Epithelial cell of prostate (primary cell): Measurements from ENCODE around the gene RNASET2.
"Not testable (repeated sequence)": the region's sequence is repeated elsewhere in the genome, so short reads cannot be mapped to it uniquely, and the experiment has no call there.

Experiments used
- DNase-seq: peaks from one replicate; pipeline ENCODE4 v3.0.0-alpha.2; 2011; ENCODE audit warnings: low read depth, low spot score
- H3K27ac ChIP-seq: fragments of 450-650 bp; 2 replicates; pipeline ENCODE4 v1.5.1; 2017; ENCODE audit warnings: mild to moderate bottlenecking

The RNASET2 gene

DNA sequence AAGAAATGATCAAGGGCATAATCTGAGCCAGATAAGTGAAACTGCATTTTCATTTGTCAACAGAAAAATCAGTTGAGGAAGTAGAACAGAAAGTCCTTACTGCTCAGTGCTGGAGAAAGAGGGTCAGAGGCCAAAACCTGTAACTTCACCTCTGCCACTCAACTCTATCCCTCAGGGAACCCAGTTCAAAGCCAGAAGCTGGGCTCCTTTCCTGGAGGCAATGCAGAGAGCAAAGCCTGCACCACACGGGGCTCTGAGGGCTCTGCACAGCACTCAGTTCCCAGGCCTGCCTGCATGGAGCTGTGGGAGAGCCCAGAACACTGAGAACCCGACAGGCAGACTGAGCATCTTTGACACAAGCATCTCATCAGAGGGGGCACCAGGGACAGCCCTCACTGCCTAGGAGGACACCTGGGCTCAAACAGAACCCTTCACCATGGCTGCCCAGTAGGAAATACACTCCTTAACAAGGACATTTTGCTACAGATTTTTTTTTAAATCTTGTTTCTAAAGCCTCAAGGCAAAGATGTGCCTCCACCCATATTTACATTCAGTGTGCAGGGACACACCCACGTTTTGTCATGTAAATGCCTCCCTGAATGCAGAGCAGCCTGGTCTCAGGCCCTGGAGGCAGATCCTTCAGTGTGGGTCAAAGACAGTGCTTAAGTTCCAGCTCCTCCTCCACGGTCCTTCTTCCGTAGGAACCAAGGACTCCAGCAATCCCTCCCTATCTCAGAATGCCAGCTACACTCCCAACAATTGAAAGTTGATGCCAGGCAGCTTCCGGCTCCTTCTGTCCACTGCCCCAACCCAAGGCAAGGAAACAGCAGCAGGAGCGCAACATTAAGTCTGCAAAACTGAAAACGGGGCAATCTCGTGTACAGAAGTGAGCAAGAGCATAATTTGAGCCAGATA, 6.6 kb downstream of the RNASET2 start:
- peak; percentile 20 for DNase-seq
- H3K27ac ChIP-seq = no peak overlapping the region

GRCh38 chr6:166948724-166949123, 7.6 kb downstream of the RNASET2 start:
- not testable (repeated sequence) for H3K27ac ChIP-seq, DNase-seq

- no peak for DNase-seq
- no peak overlapping the region for H3K27ac ChIP-seq
These were observed 9.1 kb downstream of the RNASET2 start for GRCh38 chr6:166947251-166947650.

- DNase-seq = no peak
- no peak overlapping the region for H3K27ac ChIP-seq
These were observed 10.2 kb downstream of the RNASET2 start for GRCh38 chr6:166946125-166946524.

GRCh38 chr6:166944666-166945256, 11.6 kb downstream of the RNASET2 start:
- no peak for DNase-seq
- H3K27ac ChIP-seq = no peak overlapping the region

DNA sequence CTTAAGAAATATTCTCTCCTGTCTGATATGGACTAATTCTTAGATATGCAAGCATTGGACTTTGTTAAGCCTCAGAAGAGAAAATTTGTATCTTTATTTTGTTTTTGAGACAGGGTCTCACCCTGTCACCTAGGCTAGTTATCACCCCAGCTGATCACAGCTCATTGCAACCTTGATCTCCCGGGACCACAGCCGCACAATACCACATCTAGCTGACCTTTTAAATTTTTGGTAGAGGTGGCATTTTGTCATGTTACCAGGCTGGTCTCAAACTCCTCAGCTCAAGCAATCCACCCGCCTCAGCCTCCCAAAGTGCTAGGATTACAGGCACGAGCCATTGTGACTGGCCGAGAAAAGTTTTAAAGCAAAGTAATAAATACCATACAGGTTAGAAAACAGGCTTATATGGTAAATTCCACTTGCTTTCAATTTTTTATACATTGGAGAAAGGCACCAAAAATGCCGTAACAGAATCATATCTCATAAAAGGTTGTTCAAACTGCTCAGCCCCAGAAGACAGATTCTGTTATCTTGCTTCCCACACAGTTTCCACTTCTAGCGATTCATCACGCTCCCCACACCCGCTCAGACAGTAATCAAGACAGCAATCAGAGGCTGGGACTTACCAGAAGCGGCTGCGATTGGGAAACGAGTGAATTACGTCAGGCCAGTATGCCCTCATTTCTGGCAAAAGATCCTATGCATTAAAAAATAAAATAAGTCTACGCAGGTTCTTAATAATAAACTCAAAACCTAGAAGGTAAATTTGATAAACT, 13.8 kb downstream of the RNASET2 start:
- no peak overlapping the region for H3K27ac ChIP-seq

GRCh38 chr6:166940643-166941068, 15.7 kb downstream of the RNASET2 start:
- H3K27ac ChIP-seq = no peak overlapping the region
- no peak for DNase-seq

More for the DNA sequence above, 13.8 kb downstream of the RNASET2 start:
- no peak for DNase-seq

GRCh38 chr6:166939894-166940293, 16.5 kb downstream of the RNASET2 start:
- H3K27ac ChIP-seq = no peak overlapping the region
- DNase-seq = no peak

DNA sequence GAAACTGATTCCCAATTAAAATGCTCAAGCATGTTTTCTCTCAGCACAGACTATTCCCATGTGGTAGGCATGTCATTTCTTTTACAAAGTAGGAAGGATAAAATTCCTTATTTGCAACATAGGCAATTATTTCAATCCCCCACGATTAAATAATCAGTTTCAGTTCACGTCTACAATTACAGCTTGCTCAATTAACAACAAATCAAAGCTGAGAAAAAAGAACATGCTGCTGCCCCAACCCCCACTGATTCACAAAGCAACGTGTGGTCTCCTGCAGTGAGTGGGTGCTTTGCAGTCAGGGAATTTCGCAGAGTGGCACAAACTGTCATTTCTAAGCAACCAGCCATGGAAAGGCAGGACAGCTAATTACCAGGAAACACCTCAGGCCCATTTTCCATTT, 17.0 kb downstream of the RNASET2 start:
- H3K27ac ChIP-seq = no peak overlapping the region
- no peak for DNase-seq

DNA sequence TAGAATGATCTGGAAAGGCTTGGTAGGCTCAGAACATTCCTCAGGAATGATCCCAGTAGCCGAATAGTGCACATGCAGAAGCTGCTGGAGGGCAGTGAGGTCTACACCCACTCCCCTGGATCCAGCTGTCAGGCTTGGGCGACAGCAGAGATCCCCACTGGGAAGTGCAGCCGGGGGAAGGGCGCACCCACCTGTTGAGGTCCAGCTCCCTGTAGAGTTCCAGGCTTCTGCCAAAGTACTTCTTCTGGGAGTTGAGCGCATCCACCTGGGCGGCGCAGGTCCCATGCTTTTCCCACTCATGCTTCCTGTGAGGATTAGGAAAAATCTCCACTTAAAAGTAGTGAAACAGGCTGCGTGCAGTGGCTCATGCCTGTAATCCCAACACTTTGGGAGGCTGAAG, 17.6 kb downstream of the RNASET2 start:
- H3K27ac ChIP-seq = no peak overlapping the region
- no peak for DNase-seq

- H3K27ac ChIP-seq = no peak overlapping the region
- no peak for DNase-seq
These were observed 18.2 kb downstream of the RNASET2 start for GRCh38 chr6:166938150-166938549.

GRCh38 chr6:166937746-166938145, 18.6 kb downstream of the RNASET2 start:
- DNase-seq = no peak
- H3K27ac ChIP-seq = no peak overlapping the region

DNA sequence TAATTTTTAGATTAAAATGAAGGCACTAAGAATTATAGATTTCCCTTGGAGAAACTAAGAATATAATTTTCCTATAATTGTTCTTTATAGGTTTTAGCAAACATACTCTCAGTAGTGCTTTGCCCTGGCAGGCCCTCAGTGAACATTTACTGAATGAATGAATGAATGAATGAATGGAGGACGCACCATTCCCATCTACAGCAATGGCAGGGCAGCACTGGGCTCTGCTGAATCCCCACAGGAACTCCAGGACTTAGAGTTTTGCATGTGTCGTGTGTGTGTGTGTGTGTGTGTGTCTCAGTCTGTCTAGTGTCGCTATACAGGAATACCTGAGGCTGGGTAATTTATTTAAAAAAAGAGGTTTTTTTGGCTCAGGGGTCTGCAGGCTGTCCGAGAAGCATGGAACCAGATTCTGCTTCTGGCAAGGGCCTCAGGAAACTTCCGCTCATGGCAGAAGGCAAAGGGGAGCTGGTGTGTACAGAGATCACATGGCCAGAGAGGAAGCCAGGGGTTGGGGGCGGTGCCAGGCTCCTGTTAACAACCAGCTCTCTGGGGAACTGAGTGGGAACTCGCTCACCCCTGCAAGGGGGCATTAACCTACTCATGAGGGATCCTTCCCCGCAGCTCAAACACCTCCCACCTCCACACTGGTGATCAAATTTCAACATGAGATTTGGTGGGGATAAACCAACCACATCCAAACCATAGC, 20.1 kb downstream of the RNASET2 start:
- H3K27ac ChIP-seq = no peak overlapping the region
- DNase-seq = no peak

DNA sequence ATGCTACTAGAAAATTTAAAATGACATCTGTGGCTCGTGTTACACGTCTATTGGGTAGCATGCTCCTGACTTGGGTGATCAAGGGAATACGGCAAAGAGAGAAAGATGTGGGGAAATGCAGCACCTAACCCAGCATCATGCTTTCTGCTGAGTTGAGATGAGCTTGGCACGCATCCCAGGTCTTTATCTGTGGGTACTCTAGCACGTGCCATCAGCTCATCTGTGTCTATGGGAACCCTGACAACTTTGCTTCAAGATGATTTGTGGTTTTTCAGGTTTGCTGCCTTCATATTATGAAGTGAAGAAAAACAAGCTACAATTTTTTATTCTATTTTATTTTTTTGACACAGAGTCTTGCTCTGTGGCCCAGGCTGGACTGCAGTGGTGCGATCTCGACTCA, 21.0 kb downstream of the RNASET2 start:
- DNase-seq = no peak

DNA sequence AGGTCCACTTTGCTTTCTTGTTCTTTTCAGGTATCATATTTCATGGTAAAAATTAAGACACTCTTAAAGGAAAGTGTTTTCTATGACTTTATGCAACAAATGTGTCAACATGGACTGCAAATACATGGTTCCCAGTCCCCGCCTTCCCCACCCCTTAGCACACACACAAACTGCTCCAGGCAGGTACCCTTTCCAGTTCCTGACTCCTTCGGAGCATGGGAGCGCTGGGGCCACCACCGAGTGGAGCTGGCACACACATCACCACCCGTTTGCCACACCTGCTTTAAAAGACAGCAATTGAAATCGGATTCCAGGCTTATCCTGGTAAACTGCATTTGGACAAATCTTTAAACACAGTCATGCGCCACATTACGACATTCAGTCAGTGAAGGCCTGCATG, 22.2 kb downstream of the RNASET2 start:
- no peak overlapping the region for H3K27ac ChIP-seq
- no peak for DNase-seq

More for the DNA sequence above, 21.0 kb downstream of the RNASET2 start:
- no peak overlapping the region for H3K27ac ChIP-seq

DNA sequence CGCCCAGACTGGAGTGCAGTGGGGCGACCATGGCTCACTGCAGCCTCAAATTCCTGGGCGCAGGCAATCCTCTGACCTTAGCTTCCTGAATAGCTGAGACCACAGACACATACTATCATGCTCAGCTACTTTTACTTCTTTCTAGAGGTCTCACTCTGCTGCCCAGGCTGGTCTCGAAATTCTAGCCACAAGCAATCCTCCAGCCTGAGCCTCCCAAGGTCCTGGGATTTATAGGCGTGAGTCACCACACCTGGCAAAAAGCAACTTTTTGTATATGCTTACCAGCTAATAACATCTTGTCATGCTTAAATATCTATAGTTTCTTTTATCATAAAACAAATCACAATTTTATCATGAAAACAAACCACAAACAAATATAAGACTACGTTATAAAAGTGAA, 23.0 kb downstream of the RNASET2 start:
- no peak for DNase-seq
- H3K27ac ChIP-seq = no peak overlapping the region

DNA sequence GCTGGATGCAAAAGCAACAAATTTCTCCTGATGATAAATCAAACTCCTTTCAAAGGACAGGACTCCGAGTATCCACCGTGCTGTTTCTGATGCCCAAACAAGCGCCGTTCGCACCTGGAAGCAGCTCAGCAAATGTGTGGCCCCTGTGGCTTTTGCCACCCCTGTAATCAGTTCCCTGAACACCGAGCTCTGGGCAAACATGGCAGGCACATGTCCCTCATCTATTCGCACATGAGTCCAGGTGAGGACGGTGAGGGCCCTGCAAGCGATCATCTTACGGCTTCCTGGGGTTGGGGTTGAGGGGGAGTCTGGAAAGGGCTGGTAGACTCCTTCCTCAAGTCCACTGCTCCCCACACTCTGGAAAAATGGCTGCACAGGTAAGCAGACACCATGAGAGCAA, 23.7 kb downstream of the RNASET2 start:
- no peak for DNase-seq
- H3K27ac ChIP-seq = no peak overlapping the region

DNA sequence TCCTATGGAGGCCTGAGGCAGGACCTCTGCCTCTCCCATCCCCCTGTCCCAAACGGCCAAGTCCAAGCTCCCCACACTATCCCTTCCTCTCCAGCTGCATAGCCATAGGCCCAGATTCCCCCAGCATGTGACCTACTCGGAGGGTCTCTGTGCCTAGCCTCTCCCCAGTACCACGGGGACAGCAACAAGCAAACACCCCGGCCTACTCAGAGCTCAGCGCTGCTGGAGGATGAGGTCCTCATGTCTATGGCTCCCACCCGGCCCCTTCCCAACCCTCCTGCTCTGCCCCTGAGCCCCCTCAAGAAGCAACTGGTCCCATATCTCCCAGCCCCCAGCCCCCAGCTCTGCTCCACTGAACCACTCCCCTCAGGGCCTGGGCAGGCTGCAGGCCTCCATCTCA, 24.2 kb downstream of the RNASET2 start:
- no peak overlapping the region for H3K27ac ChIP-seq
- DNase-seq = no peak

- DNase-seq = no peak
- H3K27ac ChIP-seq = no peak overlapping the region
These were observed 24.9 kb downstream of the RNASET2 start for GRCh38 chr6:166931426-166931970.

GRCh38 chr6:166930354-166930891, 25.9 kb downstream of the RNASET2 start:
- H3K27ac ChIP-seq = no peak overlapping the region
- no peak for DNase-seq
